H9 (cell line): ENCODE measurements around the gene URI1. TPM values are rescaled to one million over a fixed set of nuclear protein-coding genes. Genes with fewer than 3 reads are reported as not detected.

Experiments used
- DNase-seq: peaks from one replicate; pipeline ENCODE4 v3.0.0-alpha.2; 2017
- H2AFZ ChIP-seq: one replicate; pipeline ENCODE4 v1.6.1; 2013; ENCODE audit warnings: mild to moderate bottlenecking, low read length, control low read depth, moderate library complexity
- H2AK5ac ChIP-seq: 2 replicates; pipeline ENCODE4 v1.6.1; 2013; ENCODE audit warnings: low read length, control low read depth, mixed read lengths; ENCODE audit not compliant: insufficient read length
- H2BK120ac ChIP-seq: one replicate; pipeline ENCODE4 v1.6.1; 2013; ENCODE audit warnings: low read depth, mild to moderate bottlenecking, low read length, control low read depth, inconsistent platforms; ENCODE audit not compliant: poor library complexity, severe bottlenecking
- H2BK12ac ChIP-seq: 2 replicates; pipeline ENCODE4 v1.6.1; 2013; ENCODE audit warnings: low read length, control low read depth, mixed read lengths, low read depth; ENCODE audit not compliant: insufficient read length
- H2BK15ac ChIP-seq: 2 replicates; pipeline ENCODE4 v1.6.1; 2013; ENCODE audit warnings: low read depth, low read length, control low read depth
- H2BK20ac ChIP-seq: one replicate; pipeline ENCODE4 v1.6.1; 2013; ENCODE audit warnings: low read depth, mild to moderate bottlenecking, low read length, control low read depth, inconsistent platforms; ENCODE audit not compliant: poor library complexity, severe bottlenecking
- H2BK5ac ChIP-seq: 2 replicates; pipeline ENCODE4 v1.6.1; 2013; ENCODE audit warnings: low read length, control low read depth, mixed read lengths; ENCODE audit not compliant: insufficient read length
- H3K14ac ChIP-seq: 2 replicates; pipeline ENCODE4 v1.6.1; 2013; ENCODE audit warnings: low read length, control low read depth; ENCODE audit not compliant: insufficient read depth
- H3K18ac ChIP-seq: 2 replicates; pipeline ENCODE4 v1.6.1; 2013; ENCODE audit warnings: low read depth, mild to moderate bottlenecking, mixed read lengths, low read length, control low read depth; ENCODE audit not compliant: insufficient read length
- H3K23ac ChIP-seq: 2 replicates; pipeline ENCODE4 v1.6.1; 2013; ENCODE audit warnings: low read length, control low read depth, mixed read lengths, low read depth; ENCODE audit not compliant: insufficient read length
- H3K23me2 ChIP-seq: 2 replicates; pipeline ENCODE4 v1.6.1; 2013; ENCODE audit warnings: low read depth, mild to moderate bottlenecking, mixed read lengths, low read length, control low read depth; ENCODE audit not compliant: insufficient read length, poor library complexity, severe bottlenecking
- H3K27ac ChIP-seq: 2 replicates; pipeline ENCODE4 v1.5.1; 2013; ENCODE audit warnings: low read length, control low read depth, mixed read lengths, low read depth; ENCODE audit not compliant: insufficient read length
- H3K27me3 ChIP-seq: 2 replicates; pipeline ENCODE4 v1.6.1; 2013; ENCODE audit warnings: low read length, control low read depth, inconsistent platforms; ENCODE audit not compliant: insufficient read depth
- H3K4ac ChIP-seq: 2 replicates; pipeline ENCODE4 v1.6.1; 2013; ENCODE audit warnings: low read depth, mild to moderate bottlenecking, control low read depth, inconsistent platforms, low read length, moderate library complexity
- H3K4me1 ChIP-seq: 2 replicates; pipeline ENCODE4 v1.6.1; 2013; ENCODE audit warnings: low read length, control low read depth, inconsistent platforms; ENCODE audit not compliant: insufficient read depth
- H3K4me2 ChIP-seq: 2 replicates; pipeline ENCODE4 v1.6.1; 2013; ENCODE audit warnings: low read length, control low read depth, mixed read lengths; ENCODE audit not compliant: insufficient read length, insufficient read depth
- H3K56ac ChIP-seq: 2 replicates; pipeline ENCODE4 v1.6.1; 2013; ENCODE audit warnings: low read depth, mild to moderate bottlenecking, mixed read lengths, low read length, control low read depth; ENCODE audit not compliant: insufficient read length
- H3K79me1 ChIP-seq: 2 replicates; pipeline ENCODE4 v1.6.1; 2013; ENCODE audit warnings: low read depth, mild to moderate bottlenecking, moderate library complexity, low read length, control low read depth, inconsistent platforms; ENCODE audit not compliant: insufficient read depth, poor library complexity, severe bottlenecking
- H3K79me2 ChIP-seq: 2 replicates; pipeline ENCODE4 v1.6.1; 2013; ENCODE audit warnings: low read length, control low read depth, inconsistent platforms; ENCODE audit not compliant: insufficient read depth
- H3K9ac ChIP-seq: 2 replicates; pipeline ENCODE4 v1.6.1; 2013; ENCODE audit warnings: low read length, control low read depth, mixed read lengths; ENCODE audit not compliant: insufficient read length; ENCODE audit errors: extremely low read depth
- H3K9me3 ChIP-seq: one replicate; pipeline ENCODE4 v1.6.1; 2013; ENCODE audit warnings: low read depth, low read length, inconsistent platforms; ENCODE audit not compliant: control insufficient read depth
- H3T11ph ChIP-seq: one replicate; pipeline ENCODE4 v1.6.1; 2013; ENCODE audit warnings: mild to moderate bottlenecking, low read length, control low read depth, inconsistent platforms
- H4K20me1 ChIP-seq: one replicate; pipeline ENCODE4 v1.6.1; 2013; ENCODE audit not compliant: control insufficient read depth, insufficient read length, insufficient read depth
- H4K5ac ChIP-seq: 2 replicates; pipeline ENCODE4 v1.6.1; 2013; ENCODE audit warnings: low read depth, mild to moderate bottlenecking, mixed read lengths, low read length, control low read depth; ENCODE audit not compliant: insufficient read length
- H4K8ac ChIP-seq: replicated peaks from 2 replicates; pipeline ENCODE4 v1.6.1; 2013; ENCODE audit warnings: low read length, control low read depth, mixed read lengths, low read depth; ENCODE audit not compliant: insufficient read length
- H4K91ac ChIP-seq: 2 replicates; pipeline ENCODE4 v1.6.1; 2013; ENCODE audit warnings: low read depth, mild to moderate bottlenecking, moderate library complexity, mixed read lengths, low read length, control low read depth; ENCODE audit not compliant: insufficient read length
- H3K27ac Mint-ChIP-seq, 3 experiments: 2 replicates in 2 of 3; 3 replicates in 1 of 3; pipeline ENCODE4 v1.8.0; 2020 to 2021; ENCODE audit warnings: mixed read lengths in 3 of 3, mild to moderate bottlenecking in 1 of 3, moderate library complexity in 1 of 3
- H3K27me3 Mint-ChIP-seq: 2 replicates; pipeline ENCODE4 v1.8.0; 2021; ENCODE audit warnings: low read depth, mild to moderate bottlenecking, moderate library complexity, mixed read lengths
- H3K36me3 Mint-ChIP-seq, 3 experiments: 2 replicates in 2 of 3; 3 replicates in 1 of 3; pipeline ENCODE4 v1.8.0; 2020 to 2021; ENCODE audit warnings: low read depth in 3 of 3, mixed read lengths in 3 of 3; ENCODE audit not compliant: insufficient read depth in 1 of 3
- H3K4me1 Mint-ChIP-seq, 2 experiments: 2 replicates each; pipeline ENCODE4 v1.8.0; 2020; ENCODE audit warnings: mixed read lengths in 2 of 2
- H3K4me3 Mint-ChIP-seq, 2 experiments: 2 replicates in 1 of 2; 3 replicates in 1 of 2; pipeline ENCODE4 v1.8.0; 2020 to 2021; ENCODE audit warnings: mild to moderate bottlenecking in 2 of 2, mixed read lengths in 2 of 2, moderate library complexity in 1 of 2
- H3K9me3 Mint-ChIP-seq, 2 experiments: 2 replicates in 1 of 2; 3 replicates in 1 of 2; pipeline ENCODE4 v1.8.0; 2020; ENCODE audit warnings: mild to moderate bottlenecking in 2 of 2, mixed read lengths in 2 of 2, moderate library complexity in 1 of 2
- WGBS: extraction: QIAGEN DNeasy Blood & Tissue Kit; methylation state at CpG from one replicate; pipeline ENCODE4 v1.1.7; 2013; ENCODE audit warnings: missing lambda C conversion rate, low lambda C conversion rate, mixed read lengths; ENCODE audit not compliant: insufficient read length; ENCODE audit errors: extremely low coverage; 5-methylcytosine and 5-hydroxymethylcytosine counted together
- total RNA-seq: library from RNA; stranded (reverse); gene quantifications from 2 replicates; pipeline ENCODE4 v1.2.1, GENCODE V29; 2021
- TF ChIP-seq, protein P1 (sequence below): fragments of 200-600 bp; sonication (generic); conservative IDR thresholded peaks from 3 replicates; pipeline ENCODE4 v1.8.0; 2021; ENCODE audit warnings: antibody characterized with exemption, mild to moderate bottlenecking

URI1 gene
- total RNA-seq, 1 experiment from 2014 or later = 54.3 TPM

DNA sequence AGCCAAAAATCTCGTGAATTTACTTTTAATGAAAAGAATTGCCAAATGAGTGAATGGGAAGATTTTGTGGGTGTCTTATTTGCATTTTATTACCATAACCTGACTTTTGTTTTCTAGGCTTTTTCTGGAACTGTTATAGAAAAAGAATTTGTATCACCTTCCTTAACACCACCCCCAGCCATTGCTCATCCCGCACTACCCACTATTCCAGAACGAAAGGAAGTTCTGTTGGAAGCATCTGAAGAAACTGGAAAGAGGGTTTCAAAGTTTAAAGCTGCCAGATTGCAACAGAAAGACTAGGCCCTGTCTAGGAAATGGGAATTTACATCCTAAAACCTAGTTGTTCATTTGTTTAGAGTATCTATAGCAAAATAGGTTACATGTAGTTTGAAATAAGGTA, 72.7 kb downstream of the URI1 start:
- H3K27ac ChIP-seq = no peak overlapping the region
- no peak overlapping the region for H4K8ac ChIP-seq
- WGBS = no CpG with 5 or more reads among the region's 3 CpGs
- H4K5ac ChIP-seq = no peak overlapping the region
- no peak overlapping the region for H3K14ac ChIP-seq
- TF ChIP-seq, protein P1, sequence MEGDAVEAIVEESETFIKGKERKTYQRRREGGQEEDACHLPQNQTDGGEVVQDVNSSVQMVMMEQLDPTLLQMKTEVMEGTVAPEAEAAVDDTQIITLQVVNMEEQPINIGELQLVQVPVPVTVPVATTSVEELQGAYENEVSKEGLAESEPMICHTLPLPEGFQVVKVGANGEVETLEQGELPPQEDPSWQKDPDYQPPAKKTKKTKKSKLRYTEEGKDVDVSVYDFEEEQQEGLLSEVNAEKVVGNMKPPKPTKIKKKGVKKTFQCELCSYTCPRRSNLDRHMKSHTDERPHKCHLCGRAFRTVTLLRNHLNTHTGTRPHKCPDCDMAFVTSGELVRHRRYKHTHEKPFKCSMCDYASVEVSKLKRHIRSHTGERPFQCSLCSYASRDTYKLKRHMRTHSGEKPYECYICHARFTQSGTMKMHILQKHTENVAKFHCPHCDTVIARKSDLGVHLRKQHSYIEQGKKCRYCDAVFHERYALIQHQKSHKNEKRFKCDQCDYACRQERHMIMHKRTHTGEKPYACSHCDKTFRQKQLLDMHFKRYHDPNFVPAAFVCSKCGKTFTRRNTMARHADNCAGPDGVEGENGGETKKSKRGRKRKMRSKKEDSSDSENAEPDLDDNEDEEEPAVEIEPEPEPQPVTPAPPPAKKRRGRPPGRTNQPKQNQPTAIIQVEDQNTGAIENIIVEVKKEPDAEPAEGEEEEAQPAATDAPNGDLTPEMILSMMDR = no peak
- no peak overlapping the region for H3T11ph ChIP-seq
- no peak overlapping the region for H2BK15ac ChIP-seq
- no peak overlapping the region for H2BK12ac ChIP-seq
- H3K79me1 ChIP-seq = no peaks in the 10 kb centered on the region
- no peak overlapping the region for H2BK120ac ChIP-seq
- H2BK5ac ChIP-seq = no peak overlapping the region
- H3K4ac ChIP-seq = no peak overlapping the region
- H3K4me1 ChIP-seq = no peaks in the 10 kb centered on the region
- Mint-ChIP-seq H3K4me1 (peaks cover 20% of the 10 kb centered on the region in 2 experiments), H3K27ac (peak overlapping the region in 1 of 3 experiments; percentile 93; a peak in 2 of 7 replicates), H3K9me3 (no peaks in the 10 kb centered on the region), H3K36me3 (peaks cover 8 to 20% (median 11%) of the 10 kb centered on the region in 3 experiments; a peak in 5 of 7 replicates), H3K4me3 (no peak overlapping the region), H3K27me3 (no peaks in the 10 kb centered on the region)
- no peak overlapping the region for H2AFZ ChIP-seq
- no peak overlapping the region for H3K18ac ChIP-seq
- no peak overlapping the region for H2AK5ac ChIP-seq
- H3K9ac ChIP-seq = no peak overlapping the region
- H4K91ac ChIP-seq = no peak overlapping the region
- H3K23me2 ChIP-seq = no peaks in the 10 kb centered on the region
- no peak overlapping the region for H2BK20ac ChIP-seq
- H3K56ac ChIP-seq = no peak overlapping the region
- no peak overlapping the region for H3K23ac ChIP-seq
- no peak overlapping the region for H3K4me2 ChIP-seq
- DNase-seq = no peak
- no peaks in the 10 kb centered on the region for H3K27me3 ChIP-seq
- H3K79me2 ChIP-seq = no peaks in the 10 kb centered on the region
- no peaks in the 10 kb centered on the region for H3K9me3 ChIP-seq
- H4K20me1 ChIP-seq = no peaks in the 10 kb centered on the region
